ENCODE measurements around the gene SLC32A1. TPM values are rescaled to one million over a fixed set of nuclear protein-coding genes. Genes with fewer than 3 reads are reported as not detected.

The SLC32A1 gene
- total and polyA plus RNA-seq, 2 of the 13 experiments (the other 11 are each of a cell fraction or from before 2014, with no cell fraction given), result not detected

DNA sequence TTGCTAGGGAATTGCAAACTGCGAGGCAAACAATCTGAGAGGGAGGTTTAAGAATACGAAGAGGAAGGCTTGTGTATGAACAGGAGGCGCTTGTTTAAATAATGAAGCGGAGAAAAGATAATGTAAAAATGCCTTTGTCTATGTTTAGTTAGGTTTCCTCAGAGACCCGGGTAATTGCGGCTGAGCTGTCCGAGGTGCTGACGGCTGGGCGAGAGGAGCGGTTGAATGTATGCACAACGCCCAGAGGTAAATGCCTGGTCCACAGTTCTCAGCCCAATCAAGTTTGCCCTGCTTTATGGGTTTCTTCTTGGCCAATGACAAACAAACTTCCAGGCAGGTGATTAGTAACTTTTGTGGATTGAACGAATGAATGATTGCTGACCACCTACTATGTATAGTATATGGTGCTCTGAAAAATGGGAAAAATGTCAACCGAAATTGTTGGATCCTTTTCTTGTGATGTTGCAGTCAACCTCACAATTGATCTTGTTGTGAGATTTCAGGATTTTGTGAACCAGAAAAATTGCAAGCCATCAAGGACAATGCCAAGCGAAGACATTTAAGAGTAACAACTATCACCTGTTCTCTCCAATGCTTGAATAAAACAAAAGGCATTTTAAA, 38.3 kb upstream of the SLC32A1 start (continued):
- TF ChIP-seq CAMTA2 (CRISPR knock-in tag; IDR thresholded peaks at IDR 0.05; ENCODE audit: borderline replicate concordance) (peak; percentile 72; the same call in 1 of the 2 replicates), ZNF451 (CRISPR knock-in tag; IDR thresholded peaks at IDR 0.05) (peak; percentile 82; the same call in 1 of the 2 replicates), ZMYM4 (CRISPR knock-in tag; IDR thresholded peaks at IDR 0.05) (peak; percentile 75), CSRNP2 (CRISPR knock-in tag; conservative IDR thresholded peaks at IDR 0.05; ENCODE audit: low read depth) (no peak), ATM (IDR thresholded peaks at IDR 0.05; ENCODE audit: borderline replicate concordance) (no peak), ZBTB25 (CRISPR knock-in tag; IDR thresholded peaks at IDR 0.05) (peak; percentile 98), ZNF670 (CRISPR knock-in tag; IDR thresholded peaks at IDR 0.05; ENCODE audit: borderline replicate concordance) (no peak; the same call in none of the 2 replicates), CTCF (CRISPR knock-in tag; IDR thresholded peaks at IDR 0.05) (0 out of 2 replicates have a peak, but pooled peaks have one; percentile 9), ATRX (CRISPR knock-in tag; IDR thresholded peaks at IDR 0.05; ENCODE audit: borderline replicate concordance) (no peak), CREM (IDR thresholded peaks at IDR 0.05) (no peak), CREM (CRISPR knock-in tag; IDR thresholded peaks at IDR 0.05) (0 out of 2 replicates have a peak, but pooled peaks have one; percentile 25), ZNF589 (CRISPR knock-in tag; conservative IDR thresholded peaks at IDR 0.05) (peak; percentile 89; the same call in 1 of the 2 replicates), LBX2 (CRISPR knock-in tag; IDR thresholded peaks at IDR 0.05; ENCODE audit: borderline replicate concordance) (peak; percentile 85; the same call in 1 of the 2 replicates), FOXA3 (CRISPR knock-in tag; IDR thresholded peaks at IDR 0.05) (peak; percentile 64), ZNF614 (CRISPR knock-in tag; IDR thresholded peaks at IDR 0.05; ENCODE audit: borderline replicate concordance) (peak; percentile 94; the same call in 1 of the 2 replicates), ZNF83 (CRISPR knock-in tag; IDR thresholded peaks at IDR 0.05; ENCODE audit: borderline replicate concordance) (peak; percentile 97), FLYWCH1 (CRISPR knock-in tag; IDR thresholded peaks at IDR 0.05) (no peak), CENPX (CRISPR knock-in tag; IDR thresholded peaks at IDR 0.05) (no peak), EED (CRISPR knock-in tag; IDR thresholded peaks at IDR 0.05) (no peak)
- TF ChIP-seq, protein P1, sequence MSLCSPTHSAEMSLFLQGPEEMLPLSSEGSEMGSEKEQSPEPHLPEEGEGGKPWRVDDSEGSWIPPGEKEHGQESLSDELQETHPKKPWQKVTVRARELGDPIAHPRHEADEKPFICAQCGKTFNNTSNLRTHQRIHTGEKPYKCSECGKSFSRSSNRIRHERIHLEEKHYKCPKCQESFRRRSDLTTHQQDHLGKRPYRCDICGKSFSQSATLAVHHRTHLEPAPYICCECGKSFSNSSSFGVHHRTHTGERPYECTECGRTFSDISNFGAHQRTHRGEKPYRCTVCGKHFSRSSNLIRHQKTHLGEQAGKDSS (CRISPR knock-in tag; IDR thresholded peaks at IDR 0.05; ENCODE audit: borderline replicate concordance, low read depth), result peak; percentile 79; the same call in 1 of the 2 replicates
- TF ChIP-seq, protein P2, sequence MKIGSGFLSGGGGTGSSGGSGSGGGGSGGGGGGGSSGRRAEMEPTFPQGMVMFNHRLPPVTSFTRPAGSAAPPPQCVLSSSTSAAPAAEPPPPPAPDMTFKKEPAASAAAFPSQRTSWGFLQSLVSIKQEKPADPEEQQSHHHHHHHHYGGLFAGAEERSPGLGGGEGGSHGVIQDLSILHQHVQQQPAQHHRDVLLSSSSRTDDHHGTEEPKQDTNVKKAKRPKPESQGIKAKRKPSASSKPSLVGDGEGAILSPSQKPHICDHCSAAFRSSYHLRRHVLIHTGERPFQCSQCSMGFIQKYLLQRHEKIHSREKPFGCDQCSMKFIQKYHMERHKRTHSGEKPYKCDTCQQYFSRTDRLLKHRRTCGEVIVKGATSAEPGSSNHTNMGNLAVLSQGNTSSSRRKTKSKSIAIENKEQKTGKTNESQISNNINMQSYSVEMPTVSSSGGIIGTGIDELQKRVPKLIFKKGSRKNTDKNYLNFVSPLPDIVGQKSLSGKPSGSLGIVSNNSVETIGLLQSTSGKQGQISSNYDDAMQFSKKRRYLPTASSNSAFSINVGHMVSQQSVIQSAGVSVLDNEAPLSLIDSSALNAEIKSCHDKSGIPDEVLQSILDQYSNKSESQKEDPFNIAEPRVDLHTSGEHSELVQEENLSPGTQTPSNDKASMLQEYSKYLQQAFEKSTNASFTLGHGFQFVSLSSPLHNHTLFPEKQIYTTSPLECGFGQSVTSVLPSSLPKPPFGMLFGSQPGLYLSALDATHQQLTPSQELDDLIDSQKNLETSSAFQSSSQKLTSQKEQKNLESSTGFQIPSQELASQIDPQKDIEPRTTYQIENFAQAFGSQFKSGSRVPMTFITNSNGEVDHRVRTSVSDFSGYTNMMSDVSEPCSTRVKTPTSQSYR (CRISPR knock-in tag; IDR thresholded peaks at IDR 0.05; ENCODE audit: borderline replicate concordance), result peak; percentile 75
